ENCODE measurements around the gene LCN12.

Gene LCN12

DNA sequence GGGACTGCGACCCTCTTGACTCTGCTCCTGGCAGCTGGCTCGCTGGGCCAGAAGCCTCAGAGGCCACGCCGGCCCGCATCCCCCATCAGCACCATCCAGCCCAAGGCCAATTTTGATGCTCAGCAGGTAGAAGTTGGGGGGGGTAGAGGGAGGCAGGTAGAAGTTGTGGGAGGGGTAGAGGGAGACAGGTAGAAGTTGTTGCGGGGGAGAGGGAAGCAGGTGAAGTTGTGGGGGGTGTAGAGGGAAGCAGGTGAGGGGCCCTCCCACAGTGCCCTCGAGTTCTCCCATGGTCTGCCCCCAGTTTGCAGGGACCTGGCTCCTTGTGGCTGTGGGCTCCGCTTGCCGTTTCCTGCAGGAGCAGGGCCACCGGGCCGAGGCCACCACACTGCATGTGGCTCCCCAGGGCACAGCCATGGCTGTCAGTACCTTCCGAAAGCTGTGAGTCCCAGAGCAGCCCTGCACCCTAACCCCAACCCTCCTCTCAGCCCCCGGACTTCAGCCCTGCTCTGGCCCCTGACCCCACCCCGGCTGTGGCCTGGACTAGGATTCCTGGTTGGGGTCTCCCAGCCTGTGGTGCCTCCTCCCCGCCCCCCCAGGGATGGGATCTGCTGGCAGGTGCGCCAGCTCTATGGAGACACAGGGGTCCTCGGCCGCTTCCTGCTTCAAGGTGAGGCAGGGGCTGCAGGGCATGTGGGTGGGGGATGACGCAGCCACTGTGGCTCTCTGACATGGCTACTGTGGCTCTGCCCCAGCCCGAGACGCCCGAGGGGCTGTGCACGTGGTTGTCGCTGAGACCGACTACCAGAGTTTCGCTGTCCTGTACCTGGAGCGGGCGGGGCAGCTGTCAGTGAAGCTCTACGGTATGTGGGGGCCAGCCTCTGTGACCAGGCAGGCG is 6.5 kb upstream of the LCN12 start:
- DNase-seq (ENCODE audit: low spot score), result no peak

DNA sequence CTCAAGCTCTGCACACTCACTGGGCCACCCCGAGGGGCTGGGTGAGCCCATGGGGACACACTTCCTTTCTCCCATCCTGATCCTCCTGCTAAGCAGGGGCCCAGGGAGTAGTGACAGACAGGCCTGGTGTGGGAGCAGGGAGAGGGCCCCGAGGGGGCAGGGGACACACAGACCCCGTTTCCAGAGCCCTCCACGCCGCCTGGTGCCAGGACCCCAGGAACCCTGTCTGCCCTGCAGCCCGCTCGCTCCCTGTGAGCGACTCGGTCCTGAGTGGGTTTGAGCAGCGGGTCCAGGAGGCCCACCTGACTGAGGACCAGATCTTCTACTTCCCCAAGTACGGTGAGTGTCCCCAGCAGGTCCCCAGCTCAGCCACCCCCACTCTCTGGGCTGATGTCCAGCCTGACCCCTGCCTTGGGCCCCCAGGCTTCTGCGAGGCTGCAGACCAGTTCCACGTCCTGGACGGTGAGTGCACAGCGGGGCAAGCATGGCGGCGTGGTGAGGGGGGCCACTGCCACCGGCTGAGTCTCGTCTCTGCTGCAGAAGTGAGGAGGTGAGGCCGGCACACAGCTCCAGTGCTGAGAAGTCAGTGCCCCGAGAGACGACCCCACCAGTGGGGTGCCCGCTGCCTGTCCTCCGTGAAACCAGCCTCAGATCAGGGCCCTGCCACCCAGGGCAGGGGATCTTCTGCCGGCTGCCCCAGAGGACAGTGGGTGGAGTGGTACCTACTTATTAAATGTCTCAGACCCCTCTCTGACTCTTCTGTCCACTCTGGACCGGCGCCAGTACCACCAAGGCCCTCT is 5.6 kb upstream of the LCN12 start:
- DNase-seq (ENCODE audit: low spot score), result no peak

DNA sequence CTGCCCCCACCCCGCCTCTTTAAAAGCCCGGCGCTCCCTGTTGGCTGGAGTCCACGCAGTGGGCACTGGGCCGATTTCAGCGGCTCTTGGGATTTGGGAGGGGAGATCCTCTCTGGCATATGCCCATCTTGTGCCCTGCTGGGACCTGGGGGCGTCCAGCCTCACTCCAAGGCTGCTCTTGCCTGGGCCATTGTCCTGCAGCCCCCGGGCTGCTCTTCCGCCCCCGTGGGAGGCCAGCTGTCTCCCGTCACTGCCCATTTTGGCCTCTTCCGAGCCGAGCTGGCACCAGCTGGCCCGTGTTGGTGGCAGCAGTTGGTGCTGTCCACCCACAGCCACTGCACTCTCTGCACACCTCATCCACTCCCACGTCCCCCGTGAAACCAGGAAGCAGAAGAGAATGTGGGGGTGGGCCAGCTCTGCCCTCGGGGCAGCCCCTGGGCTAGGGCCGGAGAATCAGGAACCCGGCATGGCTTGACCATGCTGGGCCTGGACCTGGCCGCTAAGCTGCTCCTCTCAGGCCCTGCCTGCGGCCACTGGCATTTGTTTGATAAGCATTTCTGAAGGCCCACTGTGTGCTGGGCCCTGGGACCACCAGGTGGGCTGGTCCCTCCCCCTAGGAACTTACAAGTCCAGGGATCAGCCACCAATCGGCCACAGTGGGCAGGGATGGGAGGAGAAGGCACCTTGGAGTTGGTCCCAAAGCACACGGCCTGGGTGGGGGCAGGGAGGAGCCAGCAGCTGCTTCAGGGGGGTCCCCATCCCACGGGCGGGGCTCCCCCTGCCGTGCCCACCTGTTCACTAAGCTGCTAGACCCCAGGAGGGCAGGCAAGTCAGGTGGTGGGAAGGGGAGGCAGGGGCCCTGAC is 4.8 kb upstream of the LCN12 start:
- DNase-seq (ENCODE audit: low spot score), result no peak

DNA sequence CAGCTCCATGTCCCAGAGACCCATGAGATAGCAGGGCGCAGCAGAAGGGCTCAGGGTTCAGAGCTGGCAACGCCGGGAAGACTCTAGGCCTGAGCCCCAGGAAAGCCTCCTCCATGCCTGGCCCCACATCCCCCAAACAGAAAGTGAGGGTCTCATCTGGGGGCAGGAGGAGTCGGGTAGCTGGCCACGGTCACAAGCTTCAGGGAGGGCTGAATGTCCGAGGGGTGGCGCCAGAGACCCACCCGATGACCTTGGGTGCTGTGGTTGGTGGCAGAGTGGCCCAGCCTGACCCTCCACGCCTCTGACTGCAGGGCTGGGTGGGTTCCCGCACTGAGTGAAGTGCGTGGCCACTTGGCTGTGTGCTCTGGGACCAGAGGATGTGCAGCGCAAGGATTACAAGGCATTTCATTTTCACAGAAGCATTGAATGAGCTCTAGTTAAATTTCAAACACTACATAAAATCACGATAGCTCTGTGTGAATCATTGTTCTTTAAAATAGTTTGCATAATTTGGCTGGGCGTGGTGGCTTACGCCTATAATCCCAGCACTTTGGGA is 4.0 kb upstream of the LCN12 start:
- DNase-seq (ENCODE audit: low spot score), result peak; percentile 71

DNA sequence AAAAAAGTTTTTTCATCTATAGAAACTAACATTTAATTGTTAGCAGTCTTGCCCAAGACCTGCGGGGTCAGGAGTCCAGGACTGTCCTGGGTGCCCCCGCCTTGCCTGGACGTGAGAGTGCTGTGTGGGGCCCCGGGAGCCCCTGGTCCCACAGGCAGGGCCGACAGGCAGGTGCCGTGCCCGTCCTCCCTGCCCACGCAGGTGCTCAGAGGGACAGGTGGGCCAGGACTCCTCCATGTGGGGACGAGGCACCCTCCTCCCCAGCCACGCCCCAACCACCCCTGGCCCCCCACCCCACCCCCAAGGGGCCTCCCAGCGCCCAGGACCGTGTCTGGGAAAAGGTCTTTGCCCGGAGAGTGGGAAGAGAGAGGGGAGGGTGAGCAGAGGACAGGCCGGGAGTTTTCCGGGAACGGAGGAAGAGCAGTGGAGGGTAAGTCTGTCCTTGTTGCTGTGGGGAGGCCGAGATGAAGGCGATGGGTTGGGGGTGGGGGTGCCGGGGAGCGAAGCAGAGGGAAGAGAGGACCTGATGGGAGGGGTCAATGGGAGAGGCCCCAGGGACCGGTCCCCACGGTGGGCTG is 2.7 kb upstream of the LCN12 start:
- no peak for DNase-seq (ENCODE audit: low spot score)

DNA sequence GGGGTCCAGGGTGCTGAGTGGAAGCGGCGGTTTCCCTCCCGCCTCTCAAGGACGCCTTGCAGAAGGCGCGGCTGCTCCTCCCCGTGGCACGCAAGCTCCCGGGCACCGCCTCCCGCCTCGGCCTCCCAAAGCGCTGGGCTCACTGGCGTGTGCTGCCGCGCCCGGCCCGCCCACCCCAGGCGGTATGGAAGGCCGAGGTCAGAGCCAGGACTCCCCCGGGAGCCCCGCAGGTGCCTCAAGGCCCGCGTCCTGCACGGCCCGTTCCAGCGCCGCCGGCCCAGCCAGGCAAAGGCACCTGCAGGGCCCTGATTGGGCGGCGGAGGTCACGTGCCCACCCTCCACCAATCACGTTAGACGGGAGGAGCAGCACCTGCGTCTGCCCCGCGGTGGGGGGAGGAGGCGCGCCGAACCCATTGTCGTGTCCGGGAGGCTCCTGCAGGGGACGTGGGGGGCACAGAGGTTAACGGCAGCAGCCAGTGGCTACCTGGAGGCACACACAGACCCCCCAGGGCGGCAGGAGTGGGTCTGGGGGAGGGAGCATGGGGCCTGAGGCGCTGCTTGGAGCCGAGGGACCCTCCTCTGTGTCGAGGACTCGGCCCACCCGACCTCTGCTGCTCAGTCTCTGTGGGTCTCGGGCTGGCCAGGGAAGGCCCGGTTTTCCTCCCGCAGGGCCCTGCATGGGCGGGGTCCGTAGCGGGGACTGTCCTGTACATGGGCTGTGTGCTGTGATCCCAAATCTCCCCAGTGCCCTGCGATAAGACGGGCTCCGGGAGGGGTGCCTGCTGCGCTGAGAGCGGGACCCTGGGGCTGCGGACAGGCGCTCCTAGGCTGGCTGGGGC is 2.0 kb upstream of the LCN12 start:
- DNase-seq (ENCODE audit: low spot score), result peak; percentile 98

- no peak for DNase-seq (ENCODE audit: low spot score)
These were observed 1.3 kb upstream of the LCN12 start for GRCh38 chr9:136950656-136951276.

DNA sequence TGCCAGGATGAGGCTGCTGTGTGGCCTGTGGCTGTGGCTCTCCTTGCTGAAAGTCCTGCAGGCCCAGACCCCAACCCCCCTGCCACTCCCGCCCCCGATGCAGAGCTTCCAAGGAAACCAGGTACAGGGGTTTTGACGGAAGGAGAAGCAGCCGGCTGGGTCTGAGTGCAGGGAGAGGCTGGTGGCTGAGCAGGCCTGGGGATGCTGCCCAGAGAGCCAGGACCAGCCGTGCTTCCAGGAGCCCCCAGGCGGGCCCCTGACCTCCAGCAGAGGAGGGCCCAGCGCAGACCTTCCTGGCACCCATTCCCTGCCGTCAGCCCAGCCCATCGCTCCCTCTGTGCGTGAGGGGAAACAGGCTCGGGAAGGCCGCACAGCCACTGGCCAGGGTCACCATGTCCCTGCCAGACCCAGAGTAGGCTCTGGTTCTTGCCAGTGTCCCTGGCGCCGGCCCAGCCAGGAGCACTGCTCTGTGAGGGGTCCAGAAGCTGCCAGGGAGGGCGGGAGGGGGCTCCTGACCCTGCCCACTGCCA is 313 bp downstream of the LCN12 start:
- no peak for DNase-seq (ENCODE audit: low spot score)

DNA sequence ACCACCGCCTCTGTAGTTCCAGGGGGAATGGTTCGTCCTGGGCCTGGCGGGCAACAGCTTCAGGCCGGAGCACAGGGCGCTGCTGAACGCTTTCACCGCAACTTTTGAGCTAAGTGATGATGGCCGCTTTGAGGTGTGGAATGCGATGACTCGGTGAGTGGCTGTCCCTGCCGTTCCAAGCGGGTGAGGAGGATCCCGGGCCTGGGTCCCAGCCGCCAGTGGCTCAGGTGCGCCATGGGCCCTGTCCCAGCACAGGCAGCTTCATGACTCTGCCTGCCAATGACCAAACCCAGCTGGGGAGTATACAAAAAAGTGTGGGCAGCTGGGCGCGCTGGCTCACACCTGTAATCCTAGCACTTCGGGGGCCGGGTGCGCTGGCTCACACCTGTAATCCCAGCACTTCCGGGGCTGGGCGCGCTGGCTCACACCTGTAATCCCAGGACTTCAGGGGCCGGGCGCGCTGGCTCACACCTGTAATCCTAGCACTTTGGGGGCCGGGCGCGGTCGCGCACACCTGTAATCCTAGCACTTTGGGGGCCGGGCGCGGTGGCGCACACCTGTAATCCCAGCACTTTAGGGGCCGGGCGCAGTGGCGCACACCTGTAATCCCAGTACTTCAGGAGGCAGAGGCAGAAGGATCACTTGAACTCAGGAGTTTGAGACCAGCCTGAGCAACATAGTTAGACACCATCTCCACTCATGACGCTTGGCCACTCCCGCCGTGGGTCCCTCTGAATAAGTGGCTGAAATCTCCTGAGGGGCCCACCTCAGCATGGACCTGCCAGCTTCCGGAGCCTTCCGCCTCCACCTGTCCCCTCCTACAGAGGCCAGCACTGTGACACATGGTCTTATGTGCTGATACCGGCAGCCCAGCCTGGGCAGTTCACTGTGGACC is 1.1 kb downstream of the LCN12 start:
- DNase-seq (ENCODE audit: low spot score), result no peak

DNA sequence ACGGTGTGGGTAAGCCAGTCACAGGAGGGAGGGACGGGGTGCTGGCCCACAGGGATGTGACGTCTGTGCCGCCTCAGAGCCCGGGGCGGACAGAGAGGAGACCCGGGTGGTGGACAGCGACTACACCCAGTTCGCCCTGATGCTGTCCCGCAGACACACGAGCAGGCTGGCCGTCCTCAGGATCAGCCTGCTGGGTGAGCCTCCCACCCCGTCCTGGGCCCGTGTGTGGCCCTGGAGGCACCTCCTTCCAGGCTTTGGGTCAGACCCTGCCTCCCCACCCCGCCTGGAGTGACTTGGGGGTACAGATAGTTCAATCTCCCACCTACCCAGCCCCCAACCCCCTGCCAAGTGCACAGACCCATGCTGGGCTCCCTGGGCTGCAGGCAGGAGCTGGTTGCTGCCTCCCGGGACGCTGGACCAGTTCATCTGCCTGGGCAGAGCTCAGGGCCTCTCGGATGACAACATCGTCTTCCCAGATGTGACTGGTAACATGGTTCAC is 1.7 kb downstream of the LCN12 start:
- no peak for DNase-seq (ENCODE audit: low spot score)

- no peak for DNase-seq (ENCODE audit: low spot score)
These were observed 2.4 kb downstream of the LCN12 start for GRCh38 chr9:136954270-136955083.

- no peak for DNase-seq (ENCODE audit: low spot score)
These were observed 3.3 kb downstream of the LCN12 start for GRCh38 chr9:136955202-136955942.

GRCh38 chr9:136955943-136956335 is 3.9 kb downstream of the LCN12 start:
- DNase-seq (ENCODE audit: low spot score), result no peak

GRCh38 chr9:136956604-136957003 is 4.5 kb downstream of the LCN12 start:
- no peak for DNase-seq (ENCODE audit: low spot score)

DNA sequence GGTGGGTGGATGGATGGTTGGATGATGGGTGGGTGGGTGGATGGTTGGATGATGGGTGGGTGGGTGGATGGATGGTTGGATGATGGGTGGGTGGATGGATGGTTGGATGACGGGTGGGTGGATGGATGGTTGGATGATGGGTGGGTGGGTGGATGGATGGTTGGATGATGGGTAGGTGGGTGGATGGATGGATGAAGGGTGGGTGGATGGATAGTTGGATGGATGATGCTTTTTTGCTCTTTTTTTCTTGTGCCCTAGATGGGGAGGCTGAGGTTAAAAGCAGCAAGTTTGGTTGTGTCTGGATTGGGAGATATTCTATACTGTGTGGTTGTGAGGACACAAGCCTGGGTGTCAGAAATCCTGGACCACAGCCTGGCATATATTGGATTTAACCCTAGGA is 5.4 kb downstream of the LCN12 start:
- no peak for DNase-seq (ENCODE audit: low spot score)

DNA sequence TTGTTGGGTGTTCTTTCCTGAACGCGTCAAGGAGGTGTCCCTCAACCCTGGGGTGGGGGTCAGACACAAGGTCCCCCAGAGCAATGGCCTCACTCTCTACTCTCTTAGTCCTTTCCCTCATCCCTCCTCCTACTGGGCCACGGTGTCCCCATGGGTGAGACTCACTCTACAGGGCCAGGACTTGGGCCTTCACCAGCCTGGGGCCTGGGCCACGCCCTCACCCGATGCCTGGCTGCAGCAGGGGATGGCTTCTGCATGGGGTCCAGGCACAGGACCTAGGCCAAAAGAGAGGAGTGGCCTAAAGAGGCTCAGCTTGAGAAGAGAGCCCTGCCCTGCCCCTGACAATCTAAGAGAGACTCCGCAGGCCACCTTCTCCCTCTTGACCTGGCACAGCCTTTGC is 5.8 kb downstream of the LCN12 start:
- no peak for DNase-seq (ENCODE audit: low spot score)

- DNase-seq (ENCODE audit: low spot score), result no peak
These were observed 6.4 kb downstream of the LCN12 start for GRCh38 chr9:136958473-136958872.

Measured in AG20443 (cell line).